Trophoblast cell (in vitro differentiated cells and primary cell): ENCODE measurements around the gene ACBD6.

ENCODE experiments used
- DNase-seq, 2 donors: peaks; one replicate each; pipeline ENCODE4 v3.0.0-alpha.2; 2016
- H2AFZ ChIP-seq: 2 replicates; pipeline ENCODE4 v1.6.1; 2013; ENCODE audit warnings: low read length, moderate library complexity, mild to moderate bottlenecking; ENCODE audit not compliant: insufficient read depth, poor library complexity
- H2AK5ac ChIP-seq: 2 replicates; pipeline ENCODE4 v1.6.1; 2013; ENCODE audit warnings: mild to moderate bottlenecking, low read length
- H2BK120ac ChIP-seq: 2 replicates; pipeline ENCODE4 v1.6.1; 2013; ENCODE audit warnings: low read length, mild to moderate bottlenecking, moderate library complexity; ENCODE audit not compliant: insufficient read depth, poor library complexity
- H2BK12ac ChIP-seq: 2 replicates; pipeline ENCODE4 v1.6.1; 2013; ENCODE audit warnings: mild to moderate bottlenecking, low read length, moderate library complexity
- H2BK5ac ChIP-seq: 2 replicates; pipeline ENCODE4 v1.6.1; 2013; ENCODE audit warnings: low read length, low read depth, moderate library complexity, mild to moderate bottlenecking; ENCODE audit not compliant: poor library complexity
- H3K14ac ChIP-seq: 2 replicates; pipeline ENCODE4 v1.6.1; 2013; ENCODE audit warnings: mild to moderate bottlenecking, low read length
- H3K18ac ChIP-seq: 2 replicates; pipeline ENCODE4 v1.6.1; 2013; ENCODE audit warnings: mild to moderate bottlenecking, low read length
- H3K23ac ChIP-seq: 2 replicates; pipeline ENCODE4 v1.6.1; 2013; ENCODE audit warnings: low read length
- H3K27ac ChIP-seq: 2 replicates; pipeline ENCODE4 v1.5.1; 2013; ENCODE audit warnings: low read depth, mild to moderate bottlenecking, inconsistent platforms, low read length, moderate library complexity
- H3K27me3 ChIP-seq: 2 replicates; pipeline ENCODE4 v1.6.1; 2013; ENCODE audit warnings: inconsistent platforms, mild to moderate bottlenecking, low read length, moderate library complexity; ENCODE audit not compliant: insufficient read depth
- H3K36me3 ChIP-seq, 2 experiments: 1 replicate in 1 of 2; 2 replicates in 1 of 2; pipeline ENCODE4 v1.6.1; 2013; ENCODE audit warnings: low read length in 2 of 2, mild to moderate bottlenecking in 2 of 2, moderate library complexity in 1 of 2; ENCODE audit not compliant: insufficient read depth in 2 of 2, control insufficient read depth in 1 of 2
- H3K4ac ChIP-seq: 2 replicates; pipeline ENCODE4 v1.6.1; 2013; ENCODE audit warnings: low read depth, mild to moderate bottlenecking, low read length, moderate library complexity
- H3K4me1 ChIP-seq, 2 experiments: 1 replicate in 1 of 2; 2 replicates in 1 of 2; pipeline ENCODE4 v1.6.1; 2013; ENCODE audit warnings: low read length in 2 of 2, mild to moderate bottlenecking in 2 of 2, moderate library complexity in 1 of 2; ENCODE audit not compliant: insufficient read depth in 2 of 2, control insufficient read depth in 1 of 2
- H3K4me2 ChIP-seq: 2 replicates; pipeline ENCODE4 v1.6.1; 2013; ENCODE audit warnings: inconsistent platforms, mild to moderate bottlenecking, low read length, moderate library complexity
- H3K4me3 ChIP-seq: 2 replicates; pipeline ENCODE4 v1.5.1; 2013; ENCODE audit warnings: mild to moderate bottlenecking, low read depth, low read length, inconsistent platforms
- H3K79me1 ChIP-seq: one replicate; pipeline ENCODE4 v1.6.1; 2013; ENCODE audit warnings: low read length
- H3K79me2 ChIP-seq: 2 replicates; pipeline ENCODE4 v1.6.1; 2013; ENCODE audit warnings: low read length, mild to moderate bottlenecking; ENCODE audit not compliant: control insufficient read depth, insufficient read depth, poor library complexity
- H3K9ac ChIP-seq: 2 replicates; pipeline ENCODE4 v1.6.1; 2013; ENCODE audit warnings: mild to moderate bottlenecking, low read length
- H3K9me3 ChIP-seq: 2 replicates; pipeline ENCODE4 v1.6.1; 2013; ENCODE audit warnings: low read depth, mild to moderate bottlenecking, control low read depth, inconsistent platforms, low read length; ENCODE audit not compliant: insufficient read depth
- H4K12ac ChIP-seq: 2 replicates; pipeline ENCODE4 v1.6.1; 2013; ENCODE audit warnings: low read depth, mild to moderate bottlenecking, low read length, moderate library complexity
- H4K8ac ChIP-seq: 2 replicates; pipeline ENCODE4 v1.6.1; 2013; ENCODE audit warnings: low read depth, mild to moderate bottlenecking, low read length, moderate library complexity
- H4K91ac ChIP-seq: one replicate; pipeline ENCODE4 v1.6.1; 2013; ENCODE audit warnings: low read depth, mild to moderate bottlenecking, low read length, moderate library complexity
- WGBS: extraction: QIAGEN DNeasy Blood & Tissue Kit; methylation state at CpG from one replicate; pipeline ENCODE4 v1.1.7; 2013; ENCODE audit warnings: missing lambda C conversion rate; ENCODE audit not compliant: insufficient read length, insufficient coverage; ENCODE audit errors: extremely low coverage; 5-methylcytosine and 5-hydroxymethylcytosine counted together

Gene ACBD6

GRCh38 chr1:180258935-180259334, 243.4 kb downstream of the ACBD6 start:
- no peak overlapping the region for H3K23ac ChIP-seq
- H3K4me2 ChIP-seq: no peak overlapping the region
- peaks cover 1% of the 10 kb centered on the region for H3K9me3 ChIP-seq
- no peak overlapping the region for H3K4ac ChIP-seq
- no peak overlapping the region for H3K14ac ChIP-seq
- H2BK120ac ChIP-seq: no peak overlapping the region
- no CpG with 5 or more reads among the region's 5 CpGs for WGBS
- no peak overlapping the region for H2AFZ ChIP-seq
- no peak overlapping the region for H2BK5ac ChIP-seq
- DNase-seq: no peak
- no peak overlapping the region for H3K18ac ChIP-seq
- H3K27ac ChIP-seq: no peak overlapping the region
- no peaks in the 10 kb centered on the region for H3K27me3 ChIP-seq
- no peaks in the 10 kb centered on the region for H3K36me3 ChIP-seq
- H4K8ac ChIP-seq: no peak overlapping the region
- no peak overlapping the region for H2AK5ac ChIP-seq
- H3K4me3 ChIP-seq: no peak overlapping the region
- H3K4me1 ChIP-seq: no peaks in the 10 kb centered on the region
- H4K12ac ChIP-seq: no peak overlapping the region
- H3K79me1 ChIP-seq: no peaks in the 10 kb centered on the region
- no peak overlapping the region for H2BK12ac ChIP-seq
- H3K9ac ChIP-seq: no peak overlapping the region
- H3K79me2 ChIP-seq: no peaks in the 10 kb centered on the region
- no peak overlapping the region for H4K91ac ChIP-seq

DNA sequence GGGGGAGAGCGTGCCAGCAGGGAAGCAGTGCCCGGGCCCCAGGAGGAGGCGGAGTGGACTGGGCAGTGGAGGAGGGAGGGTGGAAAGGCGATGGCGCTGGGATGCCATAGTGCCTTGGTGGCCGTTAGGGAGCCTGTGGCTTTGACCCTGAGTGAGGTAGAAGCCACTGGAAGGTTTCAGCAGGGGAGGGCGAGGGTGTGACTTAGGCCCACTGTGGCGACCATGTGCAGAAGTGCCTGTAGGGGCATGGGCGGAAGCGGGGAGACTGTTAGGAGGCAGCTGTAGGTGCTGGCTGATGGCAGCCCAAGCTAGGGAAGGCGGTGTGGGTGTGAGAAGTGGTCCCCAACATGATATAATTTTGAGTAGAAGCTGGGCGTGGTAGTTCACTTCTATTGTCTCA, 244.1 kb downstream of the ACBD6 start:
- no peak overlapping the region for H3K27ac ChIP-seq
- H2AK5ac ChIP-seq: no peak overlapping the region
- H3K36me3 ChIP-seq: no peaks in the 10 kb centered on the region
- no peaks in the 10 kb centered on the region for H3K27me3 ChIP-seq
- H4K91ac ChIP-seq: no peak overlapping the region
- H3K79me1 ChIP-seq: no peaks in the 10 kb centered on the region
- no peak overlapping the region for H3K9ac ChIP-seq
- no peak overlapping the region for H2AFZ ChIP-seq
- no peak for DNase-seq
- H3K23ac ChIP-seq: no peak overlapping the region
- H3K4ac ChIP-seq: no peak overlapping the region
- H3K18ac ChIP-seq: no peak overlapping the region
- H2BK120ac ChIP-seq: no peak overlapping the region
- H3K9me3 ChIP-seq: peaks cover 1% of the 10 kb centered on the region
- no peaks in the 10 kb centered on the region for H3K4me1 ChIP-seq
- H4K12ac ChIP-seq: no peak overlapping the region
- no peak overlapping the region for H3K14ac ChIP-seq
- WGBS: no CpG with 5 or more reads among the region's 12 CpGs
- no peak overlapping the region for H2BK5ac ChIP-seq
- H3K4me3 ChIP-seq: no peak overlapping the region
- H4K8ac ChIP-seq: no peak overlapping the region
- H3K4me2 ChIP-seq: no peak overlapping the region
- no peak overlapping the region for H2BK12ac ChIP-seq
- H3K79me2 ChIP-seq: no peaks in the 10 kb centered on the region

DNA sequence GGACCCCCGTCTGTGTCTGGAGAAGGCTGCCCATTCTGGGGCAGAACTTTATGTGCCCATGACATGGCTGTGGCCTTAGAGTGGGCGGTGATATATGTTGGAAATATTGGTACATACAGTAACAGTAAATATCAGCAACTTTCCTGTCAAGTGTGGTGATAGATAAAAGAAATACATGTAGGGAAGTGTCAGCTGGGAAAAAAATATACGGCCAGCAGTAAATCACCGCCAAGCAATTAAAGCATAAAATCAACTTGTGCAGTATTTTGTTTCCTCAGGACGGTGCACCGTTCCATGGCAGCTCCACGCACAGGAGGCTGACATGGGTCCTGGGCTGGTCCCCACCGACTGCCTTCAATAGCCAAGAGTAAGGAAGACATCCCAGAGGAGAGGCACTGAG, 244.9 kb downstream of the ACBD6 start:
- Histone ChIP-seq H3K9me3 (peaks cover 1% of the 10 kb centered on the region), H2AK5ac (no peak overlapping the region)

GRCh38 chr1:180257028-180257386, 245.4 kb downstream of the ACBD6 start:
- Histone ChIP-seq H2BK5ac (no peak overlapping the region), H3K4me1 (no peaks in the 10 kb centered on the region), H3K27me3 (no peaks in the 10 kb centered on the region), H3K36me3 (no peaks in the 10 kb centered on the region), H2AFZ (no peak overlapping the region), H3K4me2 (no peak overlapping the region), H3K9ac (no peak overlapping the region), H2AK5ac (no peak overlapping the region), H2BK120ac (no peak overlapping the region), H2BK12ac (no peak overlapping the region), H3K27ac (no peak overlapping the region), H4K12ac (no peak overlapping the region), H3K18ac (no peak overlapping the region), H3K9me3 (peaks cover 1% of the 10 kb centered on the region), H3K79me2 (no peaks in the 10 kb centered on the region), H3K79me1 (no peaks in the 10 kb centered on the region), H3K23ac (no peak overlapping the region), H4K91ac (no peak overlapping the region), H3K4me3 (no peak overlapping the region), H4K8ac (no peak overlapping the region), H3K14ac (no peak overlapping the region), H3K4ac (no peak overlapping the region)
- no peak for DNase-seq
- no CpG with 5 or more reads among the region's 5 CpGs for WGBS

More for the DNA sequence above, 244.9 kb downstream of the ACBD6 start:
- Histone ChIP-seq H4K91ac (no peak overlapping the region), H3K79me2 (no peaks in the 10 kb centered on the region), H3K9ac (no peak overlapping the region), H4K12ac (no peak overlapping the region), H3K4me2 (no peak overlapping the region), H3K23ac (no peak overlapping the region), H3K27ac (no peak overlapping the region), H3K4me3 (no peak overlapping the region), H2BK5ac (no peak overlapping the region), H3K14ac (no peak overlapping the region), H3K4me1 (no peaks in the 10 kb centered on the region), H3K18ac (no peak overlapping the region), H3K27me3 (no peaks in the 10 kb centered on the region), H3K4ac (no peak overlapping the region), H3K36me3 (no peaks in the 10 kb centered on the region), H2AFZ (no peak overlapping the region), H2BK120ac (no peak overlapping the region), H3K79me1 (no peaks in the 10 kb centered on the region), H4K8ac (no peak overlapping the region), H2BK12ac (no peak overlapping the region)
- DNase-seq: no peak
- WGBS: no CpG with 5 or more reads among the region's 8 CpGs
